Liver (tissue), 9 donors: Measurements from ENCODE around the gene CSH2. TPM values are rescaled to one million over a fixed set of nuclear protein-coding genes. Genes with fewer than 3 reads are reported as not detected.

Experiments used
- DNase-seq: peaks from one replicate; pipeline ENCODE4 v3.0.0-alpha.2; 2017; ENCODE audit warnings: low spot score
- H3K27ac ChIP-seq, 2 donors: one replicate each; pipeline ENCODE4 v1.7.0; 2013; ENCODE audit warnings: inconsistent platforms in 2 of 2, low read length in 2 of 2, control low read depth in 1 of 2, low read depth in 1 of 2, mild to moderate bottlenecking in 1 of 2
- H3K27me3 ChIP-seq, 4 donors: one replicate each; pipeline versions ENCODE4 v1.6.1 to v1.7.0; 2013; ENCODE audit warnings: low read length in 3 of 4, inconsistent platforms in 1 of 4, mild to moderate bottlenecking in 1 of 4, moderate library complexity in 1 of 4; ENCODE audit not compliant: control insufficient read depth in 4 of 4, insufficient read depth in 4 of 4
- H3K36me3 ChIP-seq, 4 donors: one replicate each; pipeline versions ENCODE4 v1.6.1 to v1.7.0; 2013; ENCODE audit warnings: low read length in 3 of 4, mild to moderate bottlenecking in 3 of 4, low read depth in 1 of 4, moderate library complexity in 1 of 4; ENCODE audit not compliant: control insufficient read depth in 4 of 4, insufficient read depth in 3 of 4
- H3K4me1 ChIP-seq, 4 donors: one replicate each; pipeline versions ENCODE4 v1.6.1 to v1.7.0; 2013; ENCODE audit warnings: low read length in 3 of 4, mild to moderate bottlenecking in 3 of 4, moderate library complexity in 1 of 4; ENCODE audit not compliant: control insufficient read depth in 4 of 4, insufficient read depth in 4 of 4
- H3K4me3 ChIP-seq, 3 donors: one replicate each; pipeline versions ENCODE4 v1.6.1 to v1.7.0; 2013; ENCODE audit warnings: low read length in 3 of 3, control low read depth in 1 of 3, low read depth in 1 of 3, mild to moderate bottlenecking in 1 of 3
- H3K9ac ChIP-seq, 2 donors: one replicate each; pipeline ENCODE4 v1.7.0; 2013; ENCODE audit warnings: low read length in 2 of 2, mild to moderate bottlenecking in 2 of 2, moderate library complexity in 2 of 2, control low read depth in 1 of 2, low read depth in 1 of 2
- H3K9me3 ChIP-seq, 4 donors: one replicate each; pipeline versions ENCODE4 v1.6.1 to v1.7.0; 2013; ENCODE audit warnings: low read length in 3 of 4; ENCODE audit not compliant: control insufficient read depth in 4 of 4
- EGR1 ChIP-seq, 2 donors: IDR thresholded peaks; 2 replicates each; pipeline ENCODE4 v1.6.1; 2016 to 2018; ENCODE audit warnings: antibody characterized with exemption in 2 of 2, low read depth in 2 of 2
- FOXA1 ChIP-seq: IDR thresholded peaks from 2 replicates; pipeline ENCODE4 v1.6.1; 2016; ENCODE audit warnings: antibody characterized with exemption
- FOXA2 ChIP-seq: IDR thresholded peaks from 2 replicates; pipeline ENCODE4 v1.6.1; 2016; ENCODE audit warnings: antibody characterized with exemption
- GABPA ChIP-seq, 2 donors: IDR thresholded peaks in 1 of 2; conservative IDR thresholded peaks in 1 of 2; 2 replicates each; pipeline ENCODE4 v1.6.1; 2016; ENCODE audit warnings: antibody characterized with exemption in 2 of 2, mild to moderate bottlenecking in 1 of 2, moderate library complexity in 1 of 2
- HNF4A ChIP-seq, 2 donors: conservative IDR thresholded peaks; 2 replicates each; pipeline ENCODE4 v1.6.1; 2016; ENCODE audit warnings: antibody characterized with exemption in 2 of 2, mild to moderate bottlenecking in 2 of 2
- HNF4G ChIP-seq: IDR thresholded peaks from 2 replicates; pipeline ENCODE4 v1.6.1; 2016; ENCODE audit warnings: antibody characterized with exemption
- JUND ChIP-seq, 2 donors: IDR thresholded peaks; 2 replicates each; pipeline ENCODE4 v1.6.1; 2016; ENCODE audit warnings: antibody characterized with exemption in 2 of 2
- RAD21 ChIP-seq, 2 donors: IDR thresholded peaks; 2 replicates each; pipeline ENCODE4 v1.6.1; 2016; ENCODE audit warnings: antibody characterized with exemption in 2 of 2, mild to moderate bottlenecking in 2 of 2
- RXRA ChIP-seq, 2 donors: IDR thresholded peaks; 2 replicates each; pipeline ENCODE4 v1.6.1; 2017 to 2018; ENCODE audit warnings: antibody characterized with exemption in 2 of 2, mild to moderate bottlenecking in 1 of 2
- SP1 ChIP-seq: IDR thresholded peaks from 2 replicates; pipeline ENCODE4 v1.6.1; 2018; ENCODE audit warnings: antibody characterized with exemption, mild to moderate bottlenecking
- TAF1 ChIP-seq: conservative IDR thresholded peaks from 2 replicates; pipeline ENCODE4 v1.6.1; 2016; ENCODE audit warnings: antibody characterized with exemption, mild to moderate bottlenecking
- YY1 ChIP-seq: IDR thresholded peaks from 2 replicates; pipeline ENCODE4 v1.6.1; 2016; ENCODE audit warnings: antibody characterized with exemption, mild to moderate bottlenecking
- WGBS: extraction: QIAGEN DNeasy Blood & Tissue Kit; methylation state at CpG from one replicate; pipeline ENCODE4 v1.1.7; 2013; 5-methylcytosine and 5-hydroxymethylcytosine counted together
- polyA plus RNA-seq, 2 donors: library from polyadenylated mRNA; stranded (reverse) in 1 of 2; unstranded in 1 of 2; fragments of 200-250 nt in 1 of 2; fragments of >200 nt in 1 of 2; fragmentation: Nextera tagmentation in 1 of 2; extraction: Ambion mirVana in 1 of 2; gene quantifications; one replicate each; pipeline versions ENCODE4 v1.2.1 to v1.2.3, GENCODE V29; 2013 to 2015
- total RNA-seq, 2 donors: library from RNA; depleted of rRNA; stranded (reverse); fragments of >200 nt; gene quantifications; one replicate each; pipeline ENCODE4 v1.2.3, GENCODE V29; 2014
- TF ChIP-seq, protein P1 (sequence below): IDR thresholded peaks from 2 replicates; pipeline ENCODE4 v1.6.1; 2016; ENCODE audit warnings: antibody characterized with exemption, mild to moderate bottlenecking
- TF ChIP-seq, protein P2 (sequence below): IDR thresholded peaks from 2 replicates; pipeline ENCODE4 v1.6.1; 2016; ENCODE audit warnings: antibody characterized with exemption
- TF ChIP-seq, protein P3 (sequence below): fragments of 150-350 bp; IDR thresholded peaks from 2 replicates; pipeline ENCODE4 v1.5.1; 2017; ENCODE audit warnings: improper control_type of control experiment, low read depth, low read length; ENCODE audit not compliant: missing input control
- TF ChIP-seq, protein P4 (sequence below): IDR thresholded peaks from 2 replicates; pipeline ENCODE4 v1.6.1; 2016; ENCODE audit warnings: antibody characterized with exemption
- TF ChIP-seq, protein P5 (sequence below): IDR thresholded peaks from 2 replicates; pipeline ENCODE4 v1.6.1; 2016; ENCODE audit warnings: antibody characterized with exemption
- donor health status: healthy.
- donor health status: healthy.
- donor health status: healthy.
- donor health status: healthy.
- donor health status: healthy.

CSH2 gene
- total and polyA plus RNA-seq, 4 donors: not detected

DNA sequence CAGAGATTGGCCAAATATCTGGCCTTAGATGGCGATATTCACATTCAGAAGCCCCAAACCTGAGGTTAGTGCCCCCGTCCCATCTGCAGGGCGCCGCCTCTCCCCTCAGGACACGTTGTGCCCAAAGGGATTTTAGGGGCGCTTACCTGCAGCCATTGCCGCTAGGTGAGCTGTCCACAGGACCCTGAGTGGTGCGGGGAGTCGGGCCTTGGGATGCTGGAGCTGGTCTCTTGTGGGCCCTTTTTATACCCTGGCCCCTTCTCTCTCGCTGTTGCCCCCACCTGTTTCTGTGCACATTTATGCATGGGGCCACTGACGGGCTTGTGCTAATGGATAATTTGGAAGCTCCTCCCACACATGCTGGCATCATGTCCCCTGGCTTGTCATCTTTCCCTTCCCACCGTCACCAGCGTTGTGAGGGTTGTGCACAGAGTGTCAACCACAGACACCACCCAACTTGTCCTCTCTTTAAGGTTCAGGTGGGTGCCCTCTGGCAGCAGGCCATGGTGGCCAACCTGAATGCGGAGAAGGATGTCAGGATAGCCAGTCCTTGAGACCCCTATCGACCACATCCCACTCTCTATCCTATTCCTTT, 37.7 kb upstream of the CSH2 start, which contains the start of gene CSHL1:
Gene CSHL1 (minus strand): TSS at position 218 of the 595 bp plus-strand sequence. CDS start 62 bp downstream, at position 156.
- no peaks in the 10 kb centered on the region for H3K27me3 ChIP-seq
- no peak within 1 kb of the TSS for H3K9ac ChIP-seq
- H3K4me3 ChIP-seq: no peak within 1 kb of the TSS
- 76% methylated on average over 15 of the region's 15 CpGs for WGBS
- no peaks in the 10 kb centered on the region for H3K36me3 ChIP-seq
- H3K4me1 ChIP-seq: no peaks in the 10 kb centered on the region
- TF ChIP-seq, protein P1, sequence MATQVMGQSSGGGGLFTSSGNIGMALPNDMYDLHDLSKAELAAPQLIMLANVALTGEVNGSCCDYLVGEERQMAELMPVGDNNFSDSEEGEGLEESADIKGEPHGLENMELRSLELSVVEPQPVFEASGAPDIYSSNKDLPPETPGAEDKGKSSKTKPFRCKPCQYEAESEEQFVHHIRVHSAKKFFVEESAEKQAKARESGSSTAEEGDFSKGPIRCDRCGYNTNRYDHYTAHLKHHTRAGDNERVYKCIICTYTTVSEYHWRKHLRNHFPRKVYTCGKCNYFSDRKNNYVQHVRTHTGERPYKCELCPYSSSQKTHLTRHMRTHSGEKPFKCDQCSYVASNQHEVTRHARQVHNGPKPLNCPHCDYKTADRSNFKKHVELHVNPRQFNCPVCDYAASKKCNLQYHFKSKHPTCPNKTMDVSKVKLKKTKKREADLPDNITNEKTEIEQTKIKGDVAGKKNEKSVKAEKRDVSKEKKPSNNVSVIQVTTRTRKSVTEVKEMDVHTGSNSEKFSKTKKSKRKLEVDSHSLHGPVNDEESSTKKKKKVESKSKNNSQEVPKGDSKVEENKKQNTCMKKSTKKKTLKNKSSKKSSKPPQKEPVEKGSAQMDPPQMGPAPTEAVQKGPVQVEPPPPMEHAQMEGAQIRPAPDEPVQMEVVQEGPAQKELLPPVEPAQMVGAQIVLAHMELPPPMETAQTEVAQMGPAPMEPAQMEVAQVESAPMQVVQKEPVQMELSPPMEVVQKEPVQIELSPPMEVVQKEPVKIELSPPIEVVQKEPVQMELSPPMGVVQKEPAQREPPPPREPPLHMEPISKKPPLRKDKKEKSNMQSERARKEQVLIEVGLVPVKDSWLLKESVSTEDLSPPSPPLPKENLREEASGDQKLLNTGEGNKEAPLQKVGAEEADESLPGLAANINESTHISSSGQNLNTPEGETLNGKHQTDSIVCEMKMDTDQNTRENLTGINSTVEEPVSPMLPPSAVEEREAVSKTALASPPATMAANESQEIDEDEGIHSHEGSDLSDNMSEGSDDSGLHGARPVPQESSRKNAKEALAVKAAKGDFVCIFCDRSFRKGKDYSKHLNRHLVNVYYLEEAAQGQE: no peak
- no peak for TF ChIP-seq RAD21 (IDR thresholded peaks at IDR 0.05)
- no peak for TF ChIP-seq RXRA (IDR thresholded peaks at IDR 0.05)
- TF ChIP-seq HNF4G: no peak
- no peak for TF ChIP-seq FOXA1
- TF ChIP-seq, protein P2, sequence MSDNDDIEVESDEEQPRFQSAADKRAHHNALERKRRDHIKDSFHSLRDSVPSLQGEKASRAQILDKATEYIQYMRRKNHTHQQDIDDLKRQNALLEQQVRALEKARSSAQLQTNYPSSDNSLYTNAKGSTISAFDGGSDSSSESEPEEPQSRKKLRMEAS: no peak
- TF ChIP-seq GABPA (IDR thresholded peaks at IDR 0.05 in 1 of 2, conservative IDR thresholded peaks at IDR 0.05 in 1 of 2): no peak
- no peak for TF ChIP-seq YY1
- TF ChIP-seq, protein P3, sequence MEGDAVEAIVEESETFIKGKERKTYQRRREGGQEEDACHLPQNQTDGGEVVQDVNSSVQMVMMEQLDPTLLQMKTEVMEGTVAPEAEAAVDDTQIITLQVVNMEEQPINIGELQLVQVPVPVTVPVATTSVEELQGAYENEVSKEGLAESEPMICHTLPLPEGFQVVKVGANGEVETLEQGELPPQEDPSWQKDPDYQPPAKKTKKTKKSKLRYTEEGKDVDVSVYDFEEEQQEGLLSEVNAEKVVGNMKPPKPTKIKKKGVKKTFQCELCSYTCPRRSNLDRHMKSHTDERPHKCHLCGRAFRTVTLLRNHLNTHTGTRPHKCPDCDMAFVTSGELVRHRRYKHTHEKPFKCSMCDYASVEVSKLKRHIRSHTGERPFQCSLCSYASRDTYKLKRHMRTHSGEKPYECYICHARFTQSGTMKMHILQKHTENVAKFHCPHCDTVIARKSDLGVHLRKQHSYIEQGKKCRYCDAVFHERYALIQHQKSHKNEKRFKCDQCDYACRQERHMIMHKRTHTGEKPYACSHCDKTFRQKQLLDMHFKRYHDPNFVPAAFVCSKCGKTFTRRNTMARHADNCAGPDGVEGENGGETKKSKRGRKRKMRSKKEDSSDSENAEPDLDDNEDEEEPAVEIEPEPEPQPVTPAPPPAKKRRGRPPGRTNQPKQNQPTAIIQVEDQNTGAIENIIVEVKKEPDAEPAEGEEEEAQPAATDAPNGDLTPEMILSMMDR: no peak
- no peak for TF ChIP-seq EGR1 (IDR thresholded peaks at IDR 0.05; ENCODE audit: low read depth in 2 of 2)
- TF ChIP-seq, protein P4, sequence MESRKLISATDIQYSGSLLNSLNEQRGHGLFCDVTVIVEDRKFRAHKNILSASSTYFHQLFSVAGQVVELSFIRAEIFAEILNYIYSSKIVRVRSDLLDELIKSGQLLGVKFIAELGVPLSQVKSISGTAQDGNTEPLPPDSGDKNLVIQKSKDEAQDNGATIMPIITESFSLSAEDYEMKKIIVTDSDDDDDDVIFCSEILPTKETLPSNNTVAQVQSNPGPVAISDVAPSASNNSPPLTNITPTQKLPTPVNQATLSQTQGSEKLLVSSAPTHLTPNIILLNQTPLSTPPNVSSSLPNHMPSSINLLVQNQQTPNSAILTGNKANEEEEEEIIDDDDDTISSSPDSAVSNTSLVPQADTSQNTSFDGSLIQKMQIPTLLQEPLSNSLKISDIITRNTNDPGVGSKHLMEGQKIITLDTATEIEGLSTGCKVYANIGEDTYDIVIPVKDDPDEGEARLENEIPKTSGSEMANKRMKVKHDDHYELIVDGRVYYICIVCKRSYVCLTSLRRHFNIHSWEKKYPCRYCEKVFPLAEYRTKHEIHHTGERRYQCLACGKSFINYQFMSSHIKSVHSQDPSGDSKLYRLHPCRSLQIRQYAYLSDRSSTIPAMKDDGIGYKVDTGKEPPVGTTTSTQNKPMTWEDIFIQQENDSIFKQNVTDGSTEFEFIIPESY: no peak
- no peak for TF ChIP-seq FOXA2
- TF ChIP-seq, protein P5, sequence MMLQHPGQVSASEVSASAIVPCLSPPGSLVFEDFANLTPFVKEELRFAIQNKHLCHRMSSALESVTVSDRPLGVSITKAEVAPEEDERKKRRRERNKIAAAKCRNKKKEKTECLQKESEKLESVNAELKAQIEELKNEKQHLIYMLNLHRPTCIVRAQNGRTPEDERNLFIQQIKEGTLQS: no peak
- TF ChIP-seq HNF4A (conservative IDR thresholded peaks at IDR 0.05): no peak
- no peak for TF ChIP-seq JUND (IDR thresholded peaks at IDR 0.05)
- no peak for TF ChIP-seq TAF1
- no peak for TF ChIP-seq SP1
- H3K27ac ChIP-seq: no peak within 1 kb of the TSS
- no peak for DNase-seq
- H3K9me3 ChIP-seq: no peaks in the 10 kb centered on the region
